ENCODE measurements around the gene EHD4. TPM values are rescaled to one million over a fixed set of nuclear protein-coding genes. Genes with fewer than 3 reads are reported as not detected.
A peak's percentile ranks its signal among the peaks of the same experiment; 100 is the strongest.

EHD4 gene
- 10 to 100 TPM; 12.7 to 13.4 TPM for polyA plus RNA-seq

DNA sequence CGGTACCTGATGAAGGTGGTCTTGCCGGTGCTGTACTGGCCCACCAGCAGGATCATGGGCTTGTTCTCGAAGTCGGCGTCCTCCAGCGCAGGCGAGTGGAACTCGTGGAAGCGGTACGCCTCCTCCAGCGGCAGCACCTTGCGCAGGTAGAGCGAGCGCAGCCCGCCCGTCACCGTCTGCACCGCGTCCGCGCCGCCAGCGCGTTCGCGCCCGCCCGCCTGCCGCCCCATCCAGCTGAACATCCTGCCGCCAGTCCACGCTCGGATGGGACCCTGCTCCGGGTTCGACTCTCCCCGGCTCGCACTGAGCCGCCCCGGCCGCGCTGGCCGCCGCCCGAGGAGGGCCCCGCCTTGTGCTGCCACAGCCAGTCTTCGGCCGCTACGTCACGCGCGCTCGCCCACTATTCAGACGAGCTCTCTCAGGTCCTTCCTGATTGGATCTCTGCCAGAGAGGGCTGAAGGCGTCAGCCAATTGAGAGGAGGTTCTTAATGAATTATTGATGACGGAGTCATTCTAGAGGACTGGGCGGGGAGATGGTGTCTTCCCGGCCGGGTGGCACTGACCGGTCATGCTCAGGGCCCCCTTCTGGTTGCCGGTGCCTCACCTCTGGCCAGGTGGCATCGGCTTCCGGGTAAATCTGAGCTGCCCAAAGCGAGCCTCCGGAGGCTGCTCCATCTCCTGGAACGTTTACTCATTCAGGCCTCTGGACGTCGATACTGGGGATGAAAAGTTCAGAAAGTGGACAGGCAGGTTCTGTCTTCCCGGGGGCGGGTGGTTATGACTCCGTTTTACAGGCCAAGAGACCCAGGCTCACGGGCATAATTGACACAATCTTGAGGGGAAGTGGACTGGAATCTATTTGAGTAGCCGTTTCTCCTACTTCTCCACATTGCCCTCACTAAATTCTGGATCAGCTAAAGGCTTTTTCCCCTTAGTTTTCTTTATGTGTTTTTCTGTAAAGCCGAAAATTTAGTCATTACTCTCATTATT, at the start of gene EHD4:
EHD4 (minus strand) TSS at position 305 of the 990 bp plus-strand sequence; CDS start at position 242, 63 bp downstream.
- 1% methylated on average over 59 to 72 of the region's 72 CpGs for WGBS, 2 donors
- Histone ChIP-seq H3K9me3 (ENCODE audit: control insufficient read depth in 2 of 2, insufficient read depth in 1 of 2, low read depth in 1 of 2, low read length in 1 of 2) (no peaks in the 10 kb centered on the region), H3K27me3 (ENCODE audit: control insufficient read depth in 1 of 2, insufficient read depth in 2 of 2, low read length in 2 of 2) (no peaks in the 10 kb centered on the region), H3K4me3 (ENCODE audit: low read depth in 1 of 2, low read length in 2 of 2) (peak within 1 kb of the TSS; percentile 95 to 97), H3K36me3 (ENCODE audit: control insufficient read depth in 2 of 2, insufficient read depth in 2 of 2, low read length in 1 of 2) (no peaks in the 10 kb centered on the region), H3K4me1 (ENCODE audit: control insufficient read depth in 2 of 2, insufficient read depth in 2 of 2, low read length in 1 of 2) (no peaks in the 10 kb centered on the region), H3K27ac (ENCODE audit: low read depth in 2 of 2, low read length in 1 of 2) (peak within 1 kb of the TSS; percentile 90 to 92)

GRCh38 chr15:42021593-42021992, 49.2 kb upstream of the EHD4 start:
- Histone ChIP-seq H3K27ac (ENCODE audit: low read depth in 2 of 2, low read length in 1 of 2) (peak overlapping the region; percentile 56 to 65), H3K27me3 (ENCODE audit: control insufficient read depth in 1 of 2, insufficient read depth in 2 of 2, low read length in 2 of 2) (no peaks in the 10 kb centered on the region), H3K9me3 (ENCODE audit: control insufficient read depth in 2 of 2, insufficient read depth in 1 of 2, low read depth in 1 of 2, low read length in 1 of 2) (no peaks in the 10 kb centered on the region), H3K36me3 (ENCODE audit: control insufficient read depth in 2 of 2, insufficient read depth in 2 of 2, low read length in 1 of 2) (no peaks in the 10 kb centered on the region), H3K4me3 (ENCODE audit: low read depth in 1 of 2, low read length in 2 of 2) (no peak overlapping the region), H3K4me1 (ENCODE audit: control insufficient read depth in 2 of 2, insufficient read depth in 2 of 2, low read length in 1 of 2) (peaks cover 3 to 8% of the 10 kb centered on the region in 2 donors)
- WGBS, 2 donors, result 72 to 82% methylated on average over 5 of the region's 5 CpGs

DNA sequence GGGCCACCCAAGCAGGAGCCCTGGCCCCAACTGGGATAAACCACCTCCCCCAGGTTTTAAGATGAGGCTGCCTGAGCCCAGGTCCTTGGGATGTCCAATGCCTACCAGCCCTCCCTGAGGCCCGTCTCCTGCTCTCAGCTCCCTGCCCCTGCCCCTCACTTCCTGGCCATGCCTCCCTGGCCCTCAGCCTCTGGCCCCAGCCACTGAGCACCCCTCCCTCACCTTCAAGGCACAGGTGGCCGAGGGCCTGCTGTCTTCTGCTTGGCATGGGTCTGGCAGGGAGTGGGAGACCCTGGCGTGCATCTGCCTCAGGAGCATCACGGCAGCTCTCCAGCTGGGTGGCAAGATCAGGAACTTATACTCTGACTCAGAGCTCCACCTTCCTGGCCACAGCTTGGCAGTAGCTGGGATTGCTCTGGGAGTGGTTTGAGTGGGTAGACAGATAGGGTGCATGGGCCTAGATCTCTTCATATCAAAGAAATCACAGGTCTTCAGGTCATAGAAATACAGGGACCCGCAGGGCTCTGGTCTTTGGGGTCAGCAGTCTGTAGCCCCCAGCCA, 48.4 kb upstream of the EHD4 start, which contains the start of gene PLA2G4E:
PLA2G4E (minus strand) TSS at position 330 of the 561 bp plus-strand sequence; CDS start at position 318, 12 bp downstream.
- Histone ChIP-seq H3K4me1 (ENCODE audit: control insufficient read depth in 2 of 2, insufficient read depth in 2 of 2, low read length in 1 of 2) (peaks cover 3 to 8% of the 10 kb centered on the region in 2 donors), H3K4me3 (ENCODE audit: low read depth in 1 of 2, low read length in 2 of 2) (no peak within 1 kb of the TSS), H3K9me3 (ENCODE audit: control insufficient read depth in 2 of 2, insufficient read depth in 1 of 2, low read depth in 1 of 2, low read length in 1 of 2) (no peaks in the 10 kb centered on the region), H3K36me3 (ENCODE audit: control insufficient read depth in 2 of 2, insufficient read depth in 2 of 2, low read length in 1 of 2) (no peaks in the 10 kb centered on the region), H3K27me3 (ENCODE audit: control insufficient read depth in 1 of 2, insufficient read depth in 2 of 2, low read length in 2 of 2) (no peaks in the 10 kb centered on the region), H3K27ac (ENCODE audit: low read depth in 2 of 2, low read length in 1 of 2) (peak within 1 kb of the TSS; percentile 56 to 65)
- WGBS, 2 donors, result 66 to 67% methylated on average over 5 of the region's 5 CpGs

DNA sequence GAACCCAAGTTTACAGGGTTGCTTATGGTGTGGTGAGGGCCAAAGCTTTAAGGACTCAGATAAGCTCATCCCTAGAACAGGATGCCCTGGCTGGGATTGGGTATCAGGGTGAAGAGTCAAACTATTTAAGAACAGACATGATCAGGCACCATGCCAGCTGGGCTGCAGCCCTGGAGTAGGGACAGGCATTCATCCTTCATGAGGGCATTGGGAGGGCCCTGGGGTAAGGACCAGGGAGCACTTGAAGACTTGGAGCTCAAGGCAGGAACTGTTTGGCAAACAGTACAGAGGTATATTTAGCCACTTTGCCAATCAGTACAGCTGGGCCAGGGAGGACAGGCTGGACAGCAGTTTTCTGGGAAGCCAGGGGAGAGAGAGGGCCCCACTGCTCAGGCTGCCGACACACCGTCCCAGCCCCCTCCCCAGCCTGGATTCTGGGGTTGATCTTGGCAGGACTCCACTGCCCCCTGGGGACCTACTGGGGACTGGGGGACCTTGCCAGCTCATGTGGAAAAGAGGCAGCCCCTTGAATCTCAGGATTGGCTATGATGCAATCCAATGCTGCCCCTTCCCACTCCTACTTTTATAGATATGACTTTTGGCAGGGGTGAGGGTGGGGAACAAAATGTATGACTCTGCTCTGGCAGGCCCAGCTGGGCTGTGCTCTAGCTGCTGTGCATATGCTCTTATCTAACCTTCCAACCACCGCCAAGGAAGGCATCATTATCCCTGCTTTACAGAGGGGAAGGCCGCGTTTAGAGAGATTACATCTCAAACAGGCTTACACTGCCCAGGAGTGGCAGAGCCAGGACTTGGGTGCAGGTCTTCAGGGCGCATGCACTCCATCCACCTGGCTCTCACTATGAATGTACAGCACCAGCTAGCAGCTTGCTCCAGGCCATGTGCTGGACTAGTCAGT, 46.2 kb upstream of the EHD4 start:
- no peaks in the 10 kb centered on the region for H3K9me3 ChIP-seq (ENCODE audit: control insufficient read depth in 2 of 2, insufficient read depth in 1 of 2, low read depth in 1 of 2, low read length in 1 of 2)
- no peaks in the 10 kb centered on the region for H3K36me3 ChIP-seq (ENCODE audit: control insufficient read depth in 2 of 2, insufficient read depth in 2 of 2, low read length in 1 of 2)
- peaks cover 3 to 5% of the 10 kb centered on the region in 2 donors for H3K4me1 ChIP-seq (ENCODE audit: control insufficient read depth in 2 of 2, insufficient read depth in 2 of 2, low read length in 1 of 2)
- H3K27me3 ChIP-seq (ENCODE audit: control insufficient read depth in 1 of 2, insufficient read depth in 2 of 2, low read length in 2 of 2), result no peaks in the 10 kb centered on the region
- 72 to 74% methylated on average over 6 of the region's 6 CpGs for WGBS, 2 donors
- H3K4me3 ChIP-seq (ENCODE audit: low read depth in 1 of 2, low read length in 2 of 2), result no peak overlapping the region
- no peak overlapping the region for H3K27ac ChIP-seq (ENCODE audit: low read depth in 2 of 2, low read length in 1 of 2)

DNA sequence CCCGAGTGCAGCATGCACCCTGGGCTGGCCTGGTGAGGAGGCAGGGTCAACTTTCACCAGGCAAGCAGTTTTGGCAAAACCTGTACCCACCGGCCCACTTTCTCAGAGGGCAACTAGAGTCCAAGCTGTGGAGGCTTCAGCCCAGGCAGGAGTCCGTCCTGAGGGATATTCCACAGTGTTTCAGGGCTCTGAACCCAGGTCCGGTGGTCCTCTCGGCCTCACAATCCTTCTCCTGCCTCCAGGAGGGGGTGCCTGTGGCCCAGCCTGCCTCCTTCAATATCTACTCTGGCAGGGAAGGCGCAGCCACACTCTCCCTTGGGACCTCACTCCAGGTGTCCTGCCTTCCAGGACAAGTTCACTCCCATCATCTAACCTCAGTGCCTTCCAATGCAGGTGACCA, 44.6 kb upstream of the EHD4 start:
- no peaks in the 10 kb centered on the region for H3K36me3 ChIP-seq (ENCODE audit: control insufficient read depth in 2 of 2, insufficient read depth in 2 of 2, low read length in 1 of 2)
- 84 to 90% methylated on average over 6 of the region's 6 CpGs for WGBS, 2 donors
- H3K4me1 ChIP-seq (ENCODE audit: control insufficient read depth in 2 of 2, insufficient read depth in 2 of 2, low read length in 1 of 2), result peaks cover 3 to 5% of the 10 kb centered on the region in 2 donors
- no peaks in the 10 kb centered on the region for H3K9me3 ChIP-seq (ENCODE audit: control insufficient read depth in 2 of 2, insufficient read depth in 1 of 2, low read depth in 1 of 2, low read length in 1 of 2)
- no peak overlapping the region for H3K27ac ChIP-seq (ENCODE audit: low read depth in 2 of 2, low read length in 1 of 2)
- H3K27me3 ChIP-seq (ENCODE audit: control insufficient read depth in 1 of 2, insufficient read depth in 2 of 2, low read length in 2 of 2), result no peaks in the 10 kb centered on the region
- no peak overlapping the region for H3K4me3 ChIP-seq (ENCODE audit: low read depth in 1 of 2, low read length in 2 of 2)

DNA sequence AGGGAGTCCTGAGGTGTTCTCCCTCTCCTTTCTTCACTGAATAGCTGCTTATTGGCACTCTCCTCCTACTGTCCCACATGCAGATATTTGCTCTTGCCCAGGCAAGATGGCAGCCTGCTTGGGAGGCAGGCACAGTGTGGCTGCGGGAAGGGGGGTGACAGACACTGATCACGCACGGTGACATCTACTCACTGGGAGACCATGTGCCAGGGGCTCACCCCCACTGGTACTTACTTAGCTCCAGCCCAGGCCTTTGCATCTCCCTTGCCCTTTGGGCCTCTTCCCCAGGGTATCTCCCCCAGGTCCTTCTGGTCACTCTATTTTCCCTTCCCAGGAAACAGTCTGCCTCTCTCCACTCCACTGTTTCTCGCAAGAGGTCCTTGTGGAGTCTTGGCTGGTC, 42.0 kb upstream of the EHD4 start:
- H3K27me3 ChIP-seq (ENCODE audit: control insufficient read depth in 1 of 2, insufficient read depth in 2 of 2, low read length in 2 of 2), result no peaks in the 10 kb centered on the region
- 87 to 96% methylated on average over 4 of the region's 4 CpGs for WGBS, 2 donors

GRCh38 chr15:42012928-42013482, 40.6 kb upstream of the EHD4 start:
- H3K27ac ChIP-seq (ENCODE audit: low read depth in 2 of 2, low read length in 1 of 2), result no peak overlapping the region
- no peaks in the 10 kb centered on the region for H3K36me3 ChIP-seq (ENCODE audit: control insufficient read depth in 2 of 2, insufficient read depth in 2 of 2, low read length in 1 of 2)
- 93% methylated on average over 10 of the region's 10 CpGs for WGBS, 2 donors

More for the DNA sequence above, 42.0 kb upstream of the EHD4 start:
- H3K36me3 ChIP-seq (ENCODE audit: control insufficient read depth in 2 of 2, insufficient read depth in 2 of 2, low read length in 1 of 2), result no peaks in the 10 kb centered on the region
- H3K9me3 ChIP-seq (ENCODE audit: control insufficient read depth in 2 of 2, insufficient read depth in 1 of 2, low read depth in 1 of 2, low read length in 1 of 2), result no peaks in the 10 kb centered on the region
- peaks cover 0 to 6% of the 10 kb centered on the region in 2 donors for H3K4me1 ChIP-seq (ENCODE audit: control insufficient read depth in 2 of 2, insufficient read depth in 2 of 2, low read length in 1 of 2)
- no peak overlapping the region for H3K4me3 ChIP-seq (ENCODE audit: low read depth in 1 of 2, low read length in 2 of 2)
- no peak overlapping the region for H3K27ac ChIP-seq (ENCODE audit: low read depth in 2 of 2, low read length in 1 of 2)

DNA sequence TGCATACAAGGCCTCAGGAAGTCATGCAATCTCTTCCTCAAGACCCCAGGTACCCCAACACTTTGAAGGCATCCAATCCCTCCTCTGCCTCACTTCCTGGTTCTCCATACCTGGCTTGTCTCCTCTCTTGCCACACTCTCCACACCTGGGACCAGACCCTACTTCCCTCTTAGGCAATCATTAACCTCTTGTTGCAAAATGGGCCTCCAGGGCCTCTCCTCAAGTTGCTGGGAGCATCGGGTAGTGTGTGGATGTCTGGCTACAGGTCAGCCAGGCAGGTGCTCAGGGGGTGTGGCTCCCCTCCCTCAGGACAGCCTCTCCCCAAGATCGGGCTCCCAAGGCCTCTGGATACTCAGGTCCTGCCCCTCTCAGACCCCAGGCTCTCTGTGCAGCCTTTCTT, 39.9 kb upstream of the EHD4 start:
- Histone ChIP-seq H3K27ac (ENCODE audit: low read depth in 2 of 2, low read length in 1 of 2) (peak overlapping the region in 1 of 2 donors; percentile 94), H3K9me3 (ENCODE audit: control insufficient read depth in 2 of 2, insufficient read depth in 1 of 2, low read depth in 1 of 2, low read length in 1 of 2) (no peaks in the 10 kb centered on the region), H3K4me3 (ENCODE audit: low read depth in 1 of 2, low read length in 2 of 2) (no peak overlapping the region), H3K4me1 (ENCODE audit: control insufficient read depth in 2 of 2, insufficient read depth in 2 of 2, low read length in 1 of 2) (peaks cover 0 to 6% of the 10 kb centered on the region in 2 donors), H3K27me3 (ENCODE audit: control insufficient read depth in 1 of 2, insufficient read depth in 2 of 2, low read length in 2 of 2) (no peaks in the 10 kb centered on the region), H3K36me3 (ENCODE audit: control insufficient read depth in 2 of 2, insufficient read depth in 2 of 2, low read length in 1 of 2) (no peaks in the 10 kb centered on the region)
- 40 to 48% methylated on average over 2 of the region's 2 CpGs for WGBS, 2 donors

More at GRCh38 chr15:42012928-42013482, 40.6 kb upstream of the EHD4 start:
- H3K4me3 ChIP-seq (ENCODE audit: low read depth in 1 of 2, low read length in 2 of 2), result no peak overlapping the region
- H3K27me3 ChIP-seq (ENCODE audit: control insufficient read depth in 1 of 2, insufficient read depth in 2 of 2, low read length in 2 of 2), result no peaks in the 10 kb centered on the region
- H3K9me3 ChIP-seq (ENCODE audit: control insufficient read depth in 2 of 2, insufficient read depth in 1 of 2, low read depth in 1 of 2, low read length in 1 of 2), result no peaks in the 10 kb centered on the region
- H3K4me1 ChIP-seq (ENCODE audit: control insufficient read depth in 2 of 2, insufficient read depth in 2 of 2, low read length in 1 of 2), result peaks cover 0 to 6% of the 10 kb centered on the region in 2 donors

GRCh38 chr15:42011074-42011473, 38.7 kb upstream of the EHD4 start:
- Histone ChIP-seq H3K4me3 (ENCODE audit: low read depth in 1 of 2, low read length in 2 of 2) (no peak overlapping the region), H3K9me3 (ENCODE audit: control insufficient read depth in 2 of 2, insufficient read depth in 1 of 2, low read depth in 1 of 2, low read length in 1 of 2) (no peaks in the 10 kb centered on the region), H3K27ac (ENCODE audit: low read depth in 2 of 2, low read length in 1 of 2) (peak overlapping the region; percentile 87 to 94), H3K4me1 (ENCODE audit: control insufficient read depth in 2 of 2, insufficient read depth in 2 of 2, low read length in 1 of 2) (peaks cover 0 to 6% of the 10 kb centered on the region in 2 donors), H3K36me3 (ENCODE audit: control insufficient read depth in 2 of 2, insufficient read depth in 2 of 2, low read length in 1 of 2) (no peaks in the 10 kb centered on the region), H3K27me3 (ENCODE audit: control insufficient read depth in 1 of 2, insufficient read depth in 2 of 2, low read length in 2 of 2) (no peaks in the 10 kb centered on the region)
- 59 to 72% methylated on average over 7 of the region's 7 CpGs for WGBS, 2 donors
